Activated naive CD8-positive, alpha-beta T cell (primary cell): Measurements from ENCODE around the gene PAF1.

Experiments used
- H3K27ac Mint-ChIP-seq: one replicate; pipeline ENCODE4 v1.8.0; 2021; ENCODE audit warnings: mixed read lengths
- H3K27me3 Mint-ChIP-seq: one replicate; pipeline ENCODE4 v1.8.0; 2021; ENCODE audit warnings: mixed read lengths
- H3K36me3 Mint-ChIP-seq: one replicate; pipeline ENCODE4 v1.8.0; 2021; ENCODE audit warnings: mixed read lengths
- H3K4me1 Mint-ChIP-seq: one replicate; pipeline ENCODE4 v1.8.0; 2021; ENCODE audit warnings: low read depth, mixed read lengths
- H3K4me3 Mint-ChIP-seq: one replicate; pipeline ENCODE4 v1.8.0; 2021; ENCODE audit warnings: mild to moderate bottlenecking, mixed read lengths
- H3K9me3 Mint-ChIP-seq: one replicate; pipeline ENCODE4 v1.8.0; 2021; ENCODE audit warnings: low read depth, mixed read lengths

PAF1 gene

DNA sequence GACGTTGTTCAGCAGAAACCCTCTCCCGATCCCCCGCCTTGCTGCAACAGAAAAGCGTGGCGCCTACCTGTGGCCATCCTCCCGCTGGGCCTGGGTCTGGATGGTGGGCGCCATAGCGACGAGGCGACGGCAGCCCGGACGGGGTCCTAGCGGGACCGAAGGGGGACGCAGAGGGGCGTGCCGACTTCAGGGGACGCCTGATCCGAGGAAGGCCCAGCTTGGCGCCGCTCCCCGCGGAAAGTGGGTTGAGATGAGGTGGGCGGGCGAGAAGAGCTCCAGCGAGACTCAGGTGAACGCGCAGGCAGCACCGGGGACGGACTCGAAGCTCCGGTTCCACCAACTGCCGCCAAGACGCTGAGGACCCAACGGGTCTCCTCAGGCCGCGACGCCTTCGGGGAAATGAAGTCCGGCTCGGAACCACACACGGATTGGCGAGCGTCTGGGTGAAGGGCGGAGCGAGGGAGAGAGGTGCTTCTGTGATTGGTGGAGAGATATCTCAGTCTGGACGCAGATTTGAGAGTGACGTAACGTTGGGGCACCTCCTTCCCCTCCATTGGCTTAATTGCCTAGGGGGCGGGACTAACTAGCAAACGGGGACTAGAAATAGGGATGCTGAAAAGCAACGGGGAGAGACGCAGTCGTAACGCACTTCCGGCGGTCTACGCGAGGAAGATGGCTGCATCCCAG, at the start of gene PAF1, which contains the start of gene MED29:
Gene PAF1, minus strand, starts transcription at position 356 of the 687 bp plus-strand sequence. Its CDS starts 242 bp downstream, at position 114.
Gene MED29, plus strand, starts transcription at position 628 of the 687 bp plus-strand sequence. Its CDS starts 45 bp downstream, at position 673.
- Mint-ChIP-seq H3K4me1 (peaks cover 35% of the 10 kb centered on the region), H3K27me3 (no peaks in the 10 kb centered on the region), H3K36me3 (peaks cover 4% of the 10 kb centered on the region), H3K27ac (peak within 1 kb of the TSS; percentile 87), H3K4me3 (peak within 1 kb of the TSS; percentile 93), H3K9me3 (no peaks in the 10 kb centered on the region)

DNA sequence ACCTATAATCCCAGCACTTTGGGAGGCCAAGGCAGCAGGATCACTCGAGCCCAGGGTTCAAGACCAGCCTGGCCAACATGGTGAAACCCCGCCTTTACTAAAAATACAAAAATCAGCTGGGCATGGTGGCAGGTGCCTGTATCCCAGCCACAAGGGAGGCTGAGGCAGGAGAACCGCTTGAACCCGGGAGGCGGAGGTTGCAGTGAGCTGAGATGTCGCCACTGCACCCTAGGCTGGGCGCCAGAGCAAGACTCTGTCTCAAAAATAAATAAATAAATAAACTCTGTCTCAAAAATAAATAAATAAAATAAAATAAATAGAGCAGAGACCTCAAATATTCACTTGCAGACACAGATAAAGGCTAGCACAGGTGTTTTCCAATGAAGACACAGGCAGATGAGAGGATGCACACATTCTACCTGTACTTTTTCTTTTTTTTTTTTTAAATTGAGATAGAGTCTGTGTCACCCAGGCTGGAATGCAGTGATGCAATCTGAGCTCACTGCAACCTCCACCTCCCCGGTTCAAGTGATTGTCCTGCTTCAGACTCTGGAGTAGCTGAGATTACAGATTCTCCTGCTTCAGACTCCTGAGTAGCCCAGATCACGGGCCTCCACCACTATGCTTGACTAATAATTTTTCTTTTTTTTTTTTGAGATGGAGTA, 47.5 kb upstream of the PAF1 start:
- Mint-ChIP-seq H3K27me3 (no peaks in the 10 kb centered on the region), H3K36me3 (peaks cover 11% of the 10 kb centered on the region), H3K27ac (no peak overlapping the region), H3K9me3 (no peaks in the 10 kb centered on the region), H3K4me1 (peaks cover 28% of the 10 kb centered on the region), H3K4me3 (no peak overlapping the region)

- H3K4me3 Mint-ChIP-seq, result peak overlapping the region; percentile 100
- peaks cover 37% of the 10 kb centered on the region for H3K4me1 Mint-ChIP-seq
- H3K9me3 Mint-ChIP-seq, result no peaks in the 10 kb centered on the region
- H3K36me3 Mint-ChIP-seq, result peaks cover 11% of the 10 kb centered on the region
- peak overlapping the region; percentile 100 for H3K27ac Mint-ChIP-seq
- H3K27me3 Mint-ChIP-seq, result no peaks in the 10 kb centered on the region
These were observed 45.4 kb upstream of the PAF1 start for GRCh38 chr19:39436350-39436716.

DNA sequence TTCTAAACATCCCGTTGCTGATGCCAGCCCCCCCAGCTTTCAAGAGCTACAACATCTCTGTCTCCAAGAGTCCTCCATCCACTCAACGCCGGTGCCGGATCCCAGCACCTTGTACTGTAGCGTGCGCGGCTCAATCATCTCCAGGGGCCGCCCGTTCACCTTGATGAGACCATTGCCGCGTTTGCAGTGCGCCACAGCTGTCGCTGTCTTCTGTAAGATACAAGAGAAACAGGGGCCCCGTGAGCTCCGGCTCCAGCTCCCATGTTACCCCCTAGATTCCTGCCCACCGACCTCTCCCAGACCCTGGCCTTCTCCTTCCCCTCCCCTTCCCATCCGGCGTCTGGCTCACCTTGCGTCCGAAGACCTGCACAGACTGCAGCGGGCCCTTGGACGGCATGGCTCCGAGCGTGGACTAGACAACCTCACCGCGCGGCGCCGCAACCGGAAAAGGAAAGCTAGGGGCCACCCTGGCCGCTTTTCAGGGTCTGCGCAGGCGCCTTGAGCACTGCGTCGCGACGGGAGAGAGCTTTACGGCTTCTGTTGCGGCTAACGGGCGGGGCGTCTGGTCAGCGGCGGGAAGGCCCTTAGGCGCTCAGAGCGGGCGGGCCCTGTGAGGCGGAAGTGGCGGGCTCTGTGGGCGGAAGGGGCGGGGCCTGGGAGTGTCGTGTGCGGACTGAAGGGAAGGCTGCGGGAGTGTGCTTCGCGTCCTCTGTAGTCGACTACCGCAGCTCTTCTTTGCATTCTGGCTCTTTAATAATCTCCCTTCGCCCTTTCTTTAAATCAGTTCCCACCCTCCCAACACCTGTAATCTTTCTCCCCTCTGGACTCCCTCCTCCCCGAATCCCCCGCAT, 44.8 kb upstream of the PAF1 start, which contains the start of gene RPS16:
Gene RPS16, minus strand, starts transcription at position 451 of the 851 bp plus-strand sequence. Its CDS starts 54 bp downstream, at position 397.
- peaks cover 43% of the 10 kb centered on the region for H3K4me1 Mint-ChIP-seq
- H3K27me3 Mint-ChIP-seq, result no peaks in the 10 kb centered on the region
- no peaks in the 10 kb centered on the region for H3K9me3 Mint-ChIP-seq
- H3K4me3 Mint-ChIP-seq, result peak within 1 kb of the TSS; percentile 100
- peak within 1 kb of the TSS; percentile 100 for H3K27ac Mint-ChIP-seq
- peaks cover 11% of the 10 kb centered on the region for H3K36me3 Mint-ChIP-seq

DNA sequence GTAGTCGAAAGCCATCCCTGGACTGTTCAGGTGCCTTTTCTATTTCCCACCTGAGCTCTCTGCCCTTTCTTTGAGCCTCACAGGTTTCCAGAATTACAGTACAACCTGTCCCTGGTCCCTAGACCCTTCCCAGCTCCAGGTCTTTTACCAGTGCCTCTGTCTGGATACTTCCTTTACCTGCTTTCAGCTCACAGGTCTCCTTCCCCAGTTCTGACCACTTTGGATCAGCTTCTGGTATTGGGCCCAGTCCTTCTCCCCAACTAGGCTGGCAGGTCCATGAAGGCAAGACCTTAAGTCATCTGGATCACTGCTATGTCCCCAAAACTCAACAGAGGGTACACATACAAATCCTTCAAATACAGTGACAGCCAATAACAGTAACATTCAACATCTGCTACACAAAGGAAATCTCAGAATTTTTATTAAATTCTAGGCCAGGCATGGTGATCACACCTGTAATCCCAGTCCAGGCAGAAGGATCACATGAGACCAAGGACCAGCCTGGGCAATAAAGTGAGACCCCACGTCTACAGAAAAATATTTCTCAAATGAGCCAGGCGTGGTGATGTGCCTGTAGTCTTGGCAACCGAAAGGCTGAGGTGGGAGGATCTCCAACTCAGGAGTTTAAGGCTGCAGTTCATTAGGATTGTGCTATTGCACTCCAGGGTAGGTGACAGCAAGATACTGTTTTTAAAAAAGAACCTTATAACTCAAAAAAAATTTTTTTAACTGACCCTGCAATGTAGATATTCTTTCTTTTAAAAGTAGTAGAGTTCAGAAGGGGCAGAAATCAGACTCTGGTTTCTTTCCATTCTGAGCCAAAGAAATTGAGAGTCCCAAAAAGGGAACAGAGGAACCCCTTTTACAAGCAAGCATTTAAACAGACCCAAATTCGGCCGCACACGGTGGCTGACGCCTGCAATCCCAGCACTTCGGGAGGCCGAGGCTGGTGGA, 43.5 kb upstream of the PAF1 start:
- H3K4me1 Mint-ChIP-seq, result peaks cover 42% of the 10 kb centered on the region
- no peaks in the 10 kb centered on the region for H3K9me3 Mint-ChIP-seq
- no peaks in the 10 kb centered on the region for H3K27me3 Mint-ChIP-seq
- H3K4me3 Mint-ChIP-seq, result peak overlapping the region; percentile 100
- H3K27ac Mint-ChIP-seq, result peak overlapping the region; percentile 100
- H3K36me3 Mint-ChIP-seq, result peaks cover 11% of the 10 kb centered on the region

DNA sequence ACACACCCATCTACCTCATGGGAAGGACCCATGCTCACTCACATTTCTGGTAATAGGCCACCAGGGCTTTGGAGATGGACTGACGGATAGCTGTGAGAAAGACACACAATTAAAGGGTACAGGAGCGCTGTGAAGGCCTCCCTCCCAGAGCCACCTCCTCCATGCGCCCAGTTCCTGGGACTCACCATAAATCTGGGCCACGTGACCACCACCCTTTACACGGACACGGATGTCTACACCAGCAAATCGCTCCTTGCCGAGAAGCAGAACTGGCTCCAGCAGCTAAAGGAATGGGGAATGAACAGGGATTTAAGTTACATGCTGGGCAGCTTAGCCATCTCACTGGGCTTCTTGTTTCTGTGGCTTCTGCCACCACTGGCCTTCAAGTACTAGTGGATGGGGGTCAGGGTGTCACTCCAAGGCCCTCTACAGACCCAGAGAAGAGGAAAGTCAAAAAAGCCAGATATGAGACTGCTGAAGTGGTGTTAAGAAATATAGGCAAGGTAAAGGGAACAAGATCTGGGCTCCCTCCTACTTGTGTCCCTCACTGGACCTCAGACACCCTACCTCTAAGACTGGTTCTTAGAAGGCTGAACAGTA, 42.7 kb upstream of the PAF1 start:
- peaks cover 42% of the 10 kb centered on the region for H3K4me1 Mint-ChIP-seq
- peak overlapping the region; percentile 100 for H3K4me3 Mint-ChIP-seq
- no peaks in the 10 kb centered on the region for H3K27me3 Mint-ChIP-seq
- H3K27ac Mint-ChIP-seq, result peak overlapping the region; percentile 100
- H3K9me3 Mint-ChIP-seq, result no peaks in the 10 kb centered on the region
- peaks cover 11% of the 10 kb centered on the region for H3K36me3 Mint-ChIP-seq

DNA sequence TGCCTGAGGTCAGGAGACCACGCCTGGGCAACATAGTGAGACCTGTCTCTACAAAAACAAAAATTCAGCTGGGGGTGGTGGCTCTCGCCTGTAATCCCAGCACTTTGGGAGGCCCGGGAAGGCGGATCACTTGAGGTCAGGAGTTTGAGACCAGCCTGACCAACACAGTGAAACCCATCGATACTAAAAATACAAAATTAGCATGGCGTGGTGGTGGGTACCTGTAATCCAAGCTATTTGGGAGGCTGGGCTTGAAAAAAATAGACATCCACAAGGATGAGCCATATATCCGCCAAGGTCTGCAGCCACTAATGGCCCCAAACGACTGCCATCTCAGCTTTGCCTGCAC, 41.7 kb upstream of the PAF1 start:
- peaks cover 42% of the 10 kb centered on the region for H3K4me1 Mint-ChIP-seq
- no peaks in the 10 kb centered on the region for H3K27me3 Mint-ChIP-seq
- H3K4me3 Mint-ChIP-seq, result peak overlapping the region; percentile 100
- H3K9me3 Mint-ChIP-seq, result no peaks in the 10 kb centered on the region
- H3K27ac Mint-ChIP-seq, result peak overlapping the region; percentile 70
- peaks cover 11% of the 10 kb centered on the region for H3K36me3 Mint-ChIP-seq

DNA sequence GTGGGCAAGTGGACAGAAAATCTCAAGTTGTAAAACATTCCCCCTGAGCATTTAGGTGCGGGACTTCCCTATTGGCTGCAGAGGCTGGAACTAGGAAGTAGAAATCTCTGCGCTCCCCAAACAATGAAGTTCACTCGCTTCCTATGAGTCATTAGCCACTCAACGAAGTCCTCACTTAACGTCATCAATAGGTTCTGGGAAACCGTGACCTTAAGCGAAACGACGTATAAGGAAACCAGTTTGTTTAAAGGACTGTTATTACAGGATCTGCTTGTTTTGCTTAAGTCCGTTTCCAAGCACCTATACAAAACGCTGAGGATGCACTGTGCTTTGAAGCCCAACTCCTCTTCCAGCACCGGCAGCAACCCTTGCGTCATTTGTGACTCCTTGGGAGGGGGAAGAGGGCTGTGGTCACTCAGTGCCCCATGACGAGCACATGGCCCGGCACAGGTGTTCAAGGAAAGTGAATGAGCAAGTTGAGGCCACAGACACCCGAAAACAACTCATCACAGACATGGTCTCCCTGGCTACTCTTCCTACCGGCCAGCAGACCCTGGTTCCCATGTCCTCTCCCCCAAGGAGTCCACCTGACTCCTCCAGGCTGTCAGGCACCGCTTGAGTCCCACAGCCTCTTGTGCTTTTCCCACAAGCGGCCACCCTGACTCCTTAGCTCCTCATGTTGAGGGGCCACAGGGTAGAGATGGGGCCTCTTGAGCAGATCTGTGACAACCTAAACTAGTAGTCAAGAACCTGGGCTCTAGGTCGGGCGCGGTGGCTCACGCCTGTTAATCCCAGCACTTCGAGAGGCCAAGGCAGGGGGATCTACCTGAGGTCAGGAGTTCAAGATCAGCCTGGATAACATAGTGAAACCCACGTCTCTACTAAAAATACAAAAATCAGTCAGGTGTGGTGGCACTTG, 40.0 kb upstream of the PAF1 start:
- Mint-ChIP-seq H3K36me3 (peaks cover 11% of the 10 kb centered on the region), H3K4me3 (peak overlapping the region; percentile 47), H3K4me1 (peaks cover 34% of the 10 kb centered on the region), H3K27me3 (no peaks in the 10 kb centered on the region), H3K27ac (peak overlapping the region; percentile 66), H3K9me3 (no peaks in the 10 kb centered on the region)

DNA sequence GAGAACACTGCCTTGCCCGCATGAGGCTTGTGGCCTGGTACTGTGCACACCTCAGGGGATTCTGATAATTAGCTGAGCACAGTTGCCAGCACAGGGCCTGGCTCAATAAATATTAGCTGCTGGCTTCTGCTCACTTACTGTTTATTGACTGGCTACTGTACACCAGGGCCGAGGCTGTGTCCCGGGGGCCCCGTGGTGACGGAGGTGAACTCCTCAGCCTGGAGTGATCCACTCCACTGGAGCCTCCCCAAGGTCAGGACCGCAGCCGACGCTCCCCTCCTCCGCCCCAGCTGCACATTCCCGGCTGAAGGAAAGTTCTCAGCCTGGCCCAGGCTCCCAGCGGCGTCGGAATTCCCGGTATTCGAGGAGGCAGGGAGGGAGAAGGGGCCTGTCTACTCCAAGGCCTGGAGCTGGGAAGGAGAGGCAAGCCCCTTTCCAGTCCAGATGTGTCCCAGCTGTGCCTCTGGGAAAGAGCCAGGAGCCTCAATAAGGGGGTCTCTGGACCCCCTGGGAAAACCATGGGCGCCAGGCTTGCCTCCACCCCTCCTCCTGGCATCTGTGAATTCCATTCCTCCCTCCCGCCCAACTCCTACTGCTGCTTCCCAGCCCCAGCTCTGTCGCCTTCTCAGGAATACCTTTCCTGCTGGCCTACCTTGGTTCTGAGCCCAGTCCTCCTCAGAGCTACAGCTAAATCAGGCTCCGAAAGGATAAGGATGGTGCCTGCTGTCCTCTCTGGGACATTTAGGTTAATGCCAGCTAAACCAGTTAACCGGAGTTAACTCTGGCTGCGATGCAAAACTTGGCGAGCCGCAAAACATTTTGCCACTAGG, 37.6 kb upstream of the PAF1 start:
- Mint-ChIP-seq H3K36me3 (no peaks in the 10 kb centered on the region), H3K4me3 (no peak overlapping the region), H3K4me1 (peaks cover 21% of the 10 kb centered on the region), H3K27ac (no peak overlapping the region), H3K9me3 (no peaks in the 10 kb centered on the region), H3K27me3 (no peaks in the 10 kb centered on the region)

DNA sequence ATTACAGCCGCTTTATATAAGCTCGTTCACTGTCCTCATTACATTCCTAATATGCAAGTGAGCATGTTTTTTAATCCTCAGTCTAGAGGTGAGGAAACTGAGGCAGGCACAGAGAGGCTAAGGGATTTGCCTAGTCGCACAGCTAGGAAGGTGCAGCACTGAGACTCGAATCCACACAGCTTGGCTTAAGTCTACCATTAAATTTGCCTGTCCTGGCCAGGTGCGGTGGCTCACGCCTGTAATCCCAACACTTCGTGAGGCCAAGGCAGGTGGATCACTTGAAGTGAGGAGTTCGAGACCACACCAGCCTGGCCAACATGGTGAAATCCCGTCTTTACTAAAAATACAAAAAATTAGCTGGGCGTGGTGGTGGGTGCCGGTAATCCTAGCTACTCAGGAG, 36.8 kb upstream of the PAF1 start:
- Mint-ChIP-seq H3K4me3 (no peak overlapping the region), H3K27ac (no peak overlapping the region), H3K9me3 (no peaks in the 10 kb centered on the region), H3K4me1 (peaks cover 14% of the 10 kb centered on the region), H3K36me3 (no peaks in the 10 kb centered on the region), H3K27me3 (no peaks in the 10 kb centered on the region)

DNA sequence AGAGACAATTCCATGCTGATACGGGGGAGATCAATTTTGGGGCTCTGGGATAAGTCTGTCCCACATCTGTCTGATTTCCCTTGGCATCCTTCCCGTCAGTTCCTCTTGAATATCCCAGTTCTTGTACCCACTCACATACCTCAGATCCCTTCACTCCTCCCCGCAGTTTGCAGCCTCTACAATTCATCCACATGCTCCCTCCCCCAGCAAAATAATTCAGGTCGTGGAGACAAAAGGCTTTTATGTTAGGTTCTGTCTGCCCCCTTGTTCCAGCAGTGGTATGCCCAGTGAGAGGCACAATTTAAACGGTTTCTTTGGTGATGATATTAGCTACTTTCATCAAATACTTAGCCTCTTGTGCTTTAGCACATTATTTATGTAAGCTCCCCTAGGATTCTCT, 35.3 kb upstream of the PAF1 start:
- no peaks in the 10 kb centered on the region for H3K9me3 Mint-ChIP-seq
- no peaks in the 10 kb centered on the region for H3K36me3 Mint-ChIP-seq
- no peak overlapping the region for H3K27ac Mint-ChIP-seq
- H3K27me3 Mint-ChIP-seq, result no peaks in the 10 kb centered on the region
- peaks cover 9% of the 10 kb centered on the region for H3K4me1 Mint-ChIP-seq
- no peak overlapping the region for H3K4me3 Mint-ChIP-seq

- Mint-ChIP-seq H3K9me3 (no peaks in the 10 kb centered on the region), H3K4me3 (no peak overlapping the region), H3K4me1 (peaks cover 5% of the 10 kb centered on the region), H3K27ac (no peak overlapping the region), H3K36me3 (no peaks in the 10 kb centered on the region), H3K27me3 (no peaks in the 10 kb centered on the region)
These were observed 34.8 kb upstream of the PAF1 start for GRCh38 chr19:39425744-39426143.
